Measurements from ENCODE around the gene STMP1. TPM values are rescaled to one million over a fixed set of nuclear protein-coding genes. Genes with fewer than 3 reads are reported as not detected.

The STMP1 gene
- total RNA-seq, 1 experiment from 2014 or later, result 38.4 TPM

DNA sequence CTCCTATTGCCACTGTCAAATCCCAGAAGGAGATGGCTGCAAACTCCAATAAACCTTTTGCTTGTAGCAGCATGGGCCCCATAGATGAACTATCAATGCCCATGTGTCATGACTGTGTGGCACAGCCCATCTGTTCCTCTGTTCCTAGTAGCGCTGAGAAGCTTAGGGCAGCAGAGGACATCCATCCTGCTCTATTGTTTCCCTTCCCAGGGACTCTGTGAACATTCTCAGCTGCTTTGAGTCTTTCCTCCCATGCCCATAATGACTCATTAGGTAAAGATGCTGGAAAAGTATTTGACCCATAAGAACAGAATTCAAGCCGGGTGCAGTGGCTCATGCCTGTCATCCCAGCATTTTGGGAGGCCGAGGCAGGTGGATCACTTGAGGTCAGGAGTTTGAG, 28.3 kb downstream of the STMP1 start:
- H3K79me1 ChIP-seq (ENCODE audit: insufficient read depth, low read depth, low read length, poor library complexity, severe bottlenecking), result no peaks in the 10 kb centered on the region
- H3K9ac ChIP-seq (ENCODE audit: extremely low read depth, insufficient read length, low read length), result no peak overlapping the region
- no peaks in the 10 kb centered on the region for H3K23me2 ChIP-seq (ENCODE audit: insufficient read length, low read depth, low read length, poor library complexity, severe bottlenecking)
- Mint-ChIP-seq H3K36me3 (ENCODE audit: insufficient read depth in 1 of 3, low read depth in 3 of 3) (peaks cover 0 to 13% (median 11%) of the 10 kb centered on the region in 3 experiments; a peak in 4 of 7 replicates), H3K4me1 (no peaks in the 10 kb centered on the region), H3K27ac (no peak overlapping the region), H3K9me3 (no peaks in the 10 kb centered on the region), H3K4me3 (no peak overlapping the region), H3K27me3 (ENCODE audit: low read depth) (no peaks in the 10 kb centered on the region)
- no peak overlapping the region for H3K4ac ChIP-seq (ENCODE audit: low read depth, low read length)
- H2BK12ac ChIP-seq (ENCODE audit: insufficient read length, low read depth, low read length), result no peak overlapping the region
- H3K14ac ChIP-seq (ENCODE audit: insufficient read depth, low read length), result no peak overlapping the region
- no peaks in the 10 kb centered on the region for H3K4me1 ChIP-seq (ENCODE audit: insufficient read depth, low read length)
- H3K9me3 ChIP-seq (ENCODE audit: control insufficient read depth, low read depth, low read length), result no peaks in the 10 kb centered on the region
- H3K4me2 ChIP-seq (ENCODE audit: insufficient read depth, insufficient read length, low read length), result no peak overlapping the region
- H2BK15ac ChIP-seq (ENCODE audit: low read depth, low read length), result no peak overlapping the region
- H2BK20ac ChIP-seq (ENCODE audit: low read depth, low read length, poor library complexity, severe bottlenecking), result no peak overlapping the region
- no peaks in the 10 kb centered on the region for H4K20me1 ChIP-seq (ENCODE audit: control insufficient read depth, insufficient read depth, insufficient read length)
- no peaks in the 10 kb centered on the region for H3K27me3 ChIP-seq (ENCODE audit: insufficient read depth, low read length)
- H3K18ac ChIP-seq (ENCODE audit: insufficient read length, low read depth, low read length), result no peak overlapping the region
- no peak overlapping the region for H3K23ac ChIP-seq (ENCODE audit: insufficient read length, low read depth, low read length)
- no peak overlapping the region for H4K5ac ChIP-seq (ENCODE audit: insufficient read length, low read depth, low read length)
- H2BK120ac ChIP-seq (ENCODE audit: low read depth, low read length, poor library complexity, severe bottlenecking), result no peak overlapping the region
- H2AFZ ChIP-seq (ENCODE audit: low read length), result no peak overlapping the region
- TF ChIP-seq, protein P1, sequence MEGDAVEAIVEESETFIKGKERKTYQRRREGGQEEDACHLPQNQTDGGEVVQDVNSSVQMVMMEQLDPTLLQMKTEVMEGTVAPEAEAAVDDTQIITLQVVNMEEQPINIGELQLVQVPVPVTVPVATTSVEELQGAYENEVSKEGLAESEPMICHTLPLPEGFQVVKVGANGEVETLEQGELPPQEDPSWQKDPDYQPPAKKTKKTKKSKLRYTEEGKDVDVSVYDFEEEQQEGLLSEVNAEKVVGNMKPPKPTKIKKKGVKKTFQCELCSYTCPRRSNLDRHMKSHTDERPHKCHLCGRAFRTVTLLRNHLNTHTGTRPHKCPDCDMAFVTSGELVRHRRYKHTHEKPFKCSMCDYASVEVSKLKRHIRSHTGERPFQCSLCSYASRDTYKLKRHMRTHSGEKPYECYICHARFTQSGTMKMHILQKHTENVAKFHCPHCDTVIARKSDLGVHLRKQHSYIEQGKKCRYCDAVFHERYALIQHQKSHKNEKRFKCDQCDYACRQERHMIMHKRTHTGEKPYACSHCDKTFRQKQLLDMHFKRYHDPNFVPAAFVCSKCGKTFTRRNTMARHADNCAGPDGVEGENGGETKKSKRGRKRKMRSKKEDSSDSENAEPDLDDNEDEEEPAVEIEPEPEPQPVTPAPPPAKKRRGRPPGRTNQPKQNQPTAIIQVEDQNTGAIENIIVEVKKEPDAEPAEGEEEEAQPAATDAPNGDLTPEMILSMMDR (conservative IDR thresholded peaks at IDR 0.05), result no peak
- no peak overlapping the region for H3K56ac ChIP-seq (ENCODE audit: insufficient read length, low read depth, low read length)
- H2AK5ac ChIP-seq (ENCODE audit: insufficient read length, low read length), result no peak overlapping the region
- H4K8ac ChIP-seq (replicated peaks; ENCODE audit: insufficient read length, low read depth, low read length), result no peak overlapping the region
- H2BK5ac ChIP-seq (ENCODE audit: insufficient read length, low read length), result no peak overlapping the region
- no peak for DNase-seq
- H3K79me2 ChIP-seq (ENCODE audit: insufficient read depth, low read length), result no peaks in the 10 kb centered on the region
- no peak overlapping the region for H4K91ac ChIP-seq (ENCODE audit: insufficient read length, low read depth, low read length)
- no peak overlapping the region for H3T11ph ChIP-seq (ENCODE audit: low read length)
- no CpG with 5 or more reads among the region's 3 CpGs for WGBS (ENCODE audit: extremely low coverage, insufficient read length, low lambda C conversion rate)
- no peak overlapping the region for H3K27ac ChIP-seq (ENCODE audit: insufficient read length, low read depth, low read length)

Data from H9 (cell line).